GM18909 (cell line): ENCODE results near the gene CCDC80.
"Not testable (repeated sequence)": the region's sequence is repeated elsewhere in the genome, so short reads cannot be mapped to it uniquely, and the experiment has no call there.

Source experiments
- ATAC-seq: cut with Tn5 transposase; IDR thresholded peaks from one replicate; pipeline ENCODE4 v1.9.1; 2021; ENCODE audit warnings: mild to moderate bottlenecking; ENCODE audit not compliant: unreplicated experiment, poor library complexity

The CCDC80 gene

DNA sequence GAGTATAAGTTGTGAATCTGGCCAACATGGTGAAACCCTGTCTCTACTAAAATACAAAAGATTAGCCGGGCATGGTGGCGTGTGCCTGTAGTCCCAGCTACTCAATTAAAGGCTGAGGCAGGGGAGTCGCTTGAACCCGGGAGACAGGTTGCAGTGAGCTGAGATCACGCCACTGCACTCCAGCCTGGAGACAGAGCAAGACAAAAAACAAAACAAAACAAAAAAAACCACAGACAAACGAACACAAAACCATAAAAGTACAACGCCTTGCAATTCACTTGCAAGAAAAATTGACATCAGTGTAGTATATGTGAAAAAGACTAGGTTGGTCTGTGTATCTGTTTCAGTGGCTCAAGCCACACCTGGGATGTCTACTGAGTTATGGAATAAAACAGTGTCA, 29.9 kb upstream of the CCDC80 start:
- ATAC-seq: no peak

DNA sequence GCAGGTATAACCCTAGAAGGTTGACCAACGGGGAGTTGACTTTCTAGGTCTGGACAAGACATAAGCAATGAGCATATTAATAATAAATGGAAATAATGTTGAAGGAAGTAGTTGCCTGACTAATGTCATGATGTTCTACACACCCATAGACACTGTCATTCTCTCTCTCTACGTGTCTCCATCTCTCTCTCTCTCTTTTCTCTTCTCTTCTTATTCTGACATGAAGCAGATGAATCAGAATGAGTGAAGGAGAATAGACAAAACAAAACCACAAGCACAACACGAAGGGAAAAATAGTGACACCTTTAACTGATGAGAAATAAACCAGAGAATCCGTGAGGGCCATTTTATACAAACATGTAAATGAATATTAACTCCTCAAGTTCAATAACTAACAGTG, 26.7 kb upstream of the CCDC80 start:
- no peak for ATAC-seq

DNA sequence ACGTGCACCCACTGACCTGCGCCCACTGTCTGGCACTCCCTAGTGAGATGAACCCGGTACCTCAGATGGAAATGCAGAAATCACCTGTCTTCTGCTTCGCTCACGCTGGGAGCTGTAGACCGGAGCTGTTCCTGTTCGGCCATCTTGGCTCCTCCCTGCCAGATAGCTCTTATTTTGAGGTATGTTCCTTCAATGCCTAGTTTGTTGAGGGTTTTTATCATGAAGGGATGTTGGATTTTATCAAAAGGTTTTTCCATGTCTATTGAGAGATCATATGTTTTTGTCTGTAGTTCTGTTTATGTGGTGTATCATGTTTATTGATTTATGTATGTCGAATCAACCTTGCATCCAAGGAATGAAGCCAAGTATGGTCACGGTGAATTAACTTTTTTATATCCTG, 24.1 kb upstream of the CCDC80 start:
- not testable (repeated sequence) for ATAC-seq

DNA sequence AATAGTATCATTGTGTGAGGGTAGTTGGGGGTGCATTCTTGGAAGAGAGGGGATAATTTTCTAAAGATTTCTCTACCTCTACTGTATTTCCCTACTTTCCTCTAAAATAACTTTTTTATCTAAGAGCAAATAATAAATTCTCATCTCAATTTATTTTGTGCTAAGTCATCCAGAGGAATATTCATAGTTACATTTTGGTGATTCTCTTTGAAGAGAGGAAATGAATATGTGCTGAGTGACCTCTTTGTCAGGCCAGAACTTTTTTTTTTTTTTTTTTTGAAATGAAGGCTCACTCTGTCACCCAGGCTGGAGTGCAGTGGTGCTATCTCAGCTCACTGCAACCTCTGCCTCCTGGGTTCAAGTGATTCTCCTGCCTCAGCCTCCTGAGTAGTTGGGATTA, 15.1 kb upstream of the CCDC80 start:
- ATAC-seq: no peak

DNA sequence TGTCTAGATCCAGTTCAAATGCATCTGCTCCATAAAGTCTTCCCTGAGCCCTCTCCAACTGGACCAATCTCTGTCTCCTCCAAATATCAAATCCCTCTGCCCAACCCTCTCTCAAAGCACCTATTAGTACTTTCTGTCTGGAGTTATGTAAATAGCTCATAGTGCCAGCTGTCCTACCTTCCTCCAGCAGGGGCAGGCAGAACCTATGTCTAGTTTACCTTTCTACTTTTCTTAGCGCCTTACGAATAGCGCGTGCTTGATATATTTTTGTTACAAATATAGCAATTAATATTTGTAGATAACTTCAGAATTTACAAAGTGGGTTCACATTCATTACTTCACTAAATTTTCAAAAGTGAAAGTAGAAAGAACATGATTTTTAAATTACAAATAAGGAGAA, 14.0 kb upstream of the CCDC80 start:
- ATAC-seq: no peak

DNA sequence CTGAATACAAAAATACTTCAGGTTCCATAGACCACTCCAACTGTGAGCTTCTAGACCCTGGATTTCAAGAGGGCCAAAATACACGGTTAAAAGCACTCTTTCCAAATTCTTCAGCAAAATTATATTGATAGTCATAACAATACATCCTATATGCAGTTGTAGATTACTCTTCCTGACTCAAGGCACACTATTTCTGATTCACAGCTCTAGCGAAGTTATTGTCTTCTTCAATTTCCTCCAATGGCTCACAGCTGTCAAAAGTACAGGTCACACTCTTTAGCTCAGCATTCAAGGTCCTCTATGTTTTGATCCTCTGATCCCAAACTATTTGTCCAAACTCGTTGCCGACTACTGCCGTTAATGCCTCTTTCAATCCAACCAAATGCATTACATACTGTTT, 13.5 kb upstream of the CCDC80 start:
- ATAC-seq: no peak

DNA sequence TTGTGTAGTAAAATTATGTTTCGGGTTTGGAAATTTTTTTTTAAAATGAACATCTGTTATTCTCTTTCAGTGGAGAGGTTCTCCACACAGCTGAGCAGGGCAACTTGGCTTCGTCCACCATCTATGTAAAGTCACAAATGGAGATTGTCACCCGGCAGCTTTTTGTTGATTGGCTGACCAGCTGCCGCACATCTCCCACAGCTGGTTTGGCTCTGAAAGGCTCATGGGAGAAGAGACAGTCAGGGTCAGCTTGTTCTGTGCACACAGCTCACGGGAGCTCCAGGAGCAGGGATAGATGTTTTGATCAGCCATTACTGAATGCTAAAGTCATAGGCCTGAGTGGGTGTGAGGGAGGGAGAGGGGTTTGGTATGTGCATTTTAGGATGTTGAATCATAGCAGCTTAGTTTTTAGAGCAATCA, 12.9 kb upstream of the CCDC80 start:
- ATAC-seq: no peak

DNA sequence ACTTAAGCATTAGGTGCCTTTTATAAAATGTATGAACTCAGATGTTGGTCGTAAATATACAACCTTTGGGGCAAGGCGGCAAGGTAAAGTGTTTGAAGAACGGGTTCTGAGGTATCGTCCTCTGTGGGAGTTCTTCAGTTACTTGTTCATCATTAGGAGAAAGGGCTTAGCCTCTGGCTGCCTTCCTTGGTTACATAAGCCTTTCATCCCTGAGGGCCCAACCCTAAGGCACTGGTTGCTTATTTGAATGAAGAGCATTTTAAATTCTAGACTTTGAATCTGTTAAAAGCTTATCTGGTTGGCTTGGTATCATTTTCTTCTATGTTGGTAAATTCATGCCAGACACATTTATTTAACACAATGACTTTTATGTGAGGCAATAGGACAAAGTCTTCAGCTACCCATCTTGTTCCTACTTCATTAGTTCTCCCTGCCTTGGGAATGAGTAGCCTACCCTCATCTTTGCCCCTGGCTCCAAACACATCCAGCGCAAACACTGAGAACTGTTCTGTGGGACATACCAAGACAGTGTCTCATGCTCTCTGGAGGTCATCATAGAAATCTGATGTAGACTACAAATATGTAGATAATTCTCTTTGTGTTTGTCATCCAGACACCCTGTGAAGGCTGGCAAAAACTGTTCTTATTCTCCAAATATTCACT, 12.4 kb upstream of the CCDC80 start:
- ATAC-seq: no peak

DNA sequence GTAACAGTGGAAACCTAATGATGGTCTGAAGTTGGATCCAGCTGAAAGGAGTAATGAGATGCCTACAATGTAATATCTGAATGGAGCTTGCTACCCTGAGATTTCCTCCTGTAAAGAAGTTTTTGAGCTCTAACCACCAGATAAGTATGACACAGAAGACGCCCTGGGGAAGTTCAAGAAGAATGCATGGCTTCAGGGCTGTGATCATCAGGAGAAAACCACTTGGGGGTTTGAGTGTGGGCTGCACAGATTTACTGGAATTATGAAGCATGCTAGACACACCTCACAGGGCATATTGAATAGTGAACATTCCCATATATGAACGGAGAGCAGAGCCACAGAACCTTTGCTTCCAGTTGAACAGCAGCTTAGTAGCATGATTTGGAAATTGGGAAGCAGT, 10.6 kb upstream of the CCDC80 start:
- ATAC-seq: no peak

DNA sequence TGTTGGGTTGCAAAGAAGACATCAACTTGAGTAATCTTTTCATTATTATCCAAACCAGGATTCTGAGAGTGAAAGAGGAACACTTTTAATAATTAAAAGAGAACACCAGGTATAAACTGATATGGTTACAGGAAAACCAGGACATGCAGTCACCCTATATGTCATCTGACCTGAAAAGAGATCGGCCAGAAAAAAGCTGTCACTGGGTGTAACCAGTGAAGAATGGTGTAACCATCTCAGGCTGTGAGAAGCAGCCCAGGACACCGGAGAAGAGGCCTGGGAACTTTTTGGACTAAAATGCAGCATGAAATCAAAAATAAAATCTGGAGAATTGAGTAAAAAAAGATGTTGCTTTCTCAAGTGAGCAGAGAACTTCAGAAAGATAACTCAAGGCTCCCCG, 10.1 kb upstream of the CCDC80 start:
- ATAC-seq: no peak

DNA sequence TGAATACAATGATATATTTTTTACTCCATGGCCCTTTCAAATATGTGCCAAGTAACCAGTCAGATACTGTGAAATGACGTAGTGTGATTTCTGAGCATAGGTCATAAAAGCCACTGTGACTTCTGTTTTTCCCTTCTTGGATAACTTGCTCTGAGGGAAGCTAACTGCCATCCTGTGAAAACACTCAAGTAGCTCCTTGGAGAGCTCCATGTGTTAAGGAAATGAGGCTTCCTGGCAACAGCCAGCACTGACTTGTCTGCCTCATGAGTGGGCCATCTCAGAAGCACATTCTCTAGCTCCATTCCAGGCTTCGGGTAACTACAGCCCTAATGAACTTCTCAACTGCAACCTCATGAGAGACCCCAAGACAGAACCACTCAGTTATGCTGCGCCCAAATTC, 9.5 kb upstream of the CCDC80 start:
- no peak for ATAC-seq

DNA sequence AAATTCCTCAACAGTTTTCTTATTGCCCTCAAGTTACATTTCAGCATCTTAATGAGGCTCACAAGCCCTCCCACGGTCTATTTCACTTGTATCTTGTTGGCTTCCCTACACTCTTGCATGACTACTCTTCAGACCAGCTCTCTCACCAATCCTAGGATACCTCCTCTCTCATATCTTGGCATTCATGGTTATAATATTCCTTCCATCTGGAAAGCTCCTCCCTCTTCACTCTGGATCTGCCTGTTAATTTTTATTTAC, 8.5 kb upstream of the CCDC80 start:
- no peak for ATAC-seq

DNA sequence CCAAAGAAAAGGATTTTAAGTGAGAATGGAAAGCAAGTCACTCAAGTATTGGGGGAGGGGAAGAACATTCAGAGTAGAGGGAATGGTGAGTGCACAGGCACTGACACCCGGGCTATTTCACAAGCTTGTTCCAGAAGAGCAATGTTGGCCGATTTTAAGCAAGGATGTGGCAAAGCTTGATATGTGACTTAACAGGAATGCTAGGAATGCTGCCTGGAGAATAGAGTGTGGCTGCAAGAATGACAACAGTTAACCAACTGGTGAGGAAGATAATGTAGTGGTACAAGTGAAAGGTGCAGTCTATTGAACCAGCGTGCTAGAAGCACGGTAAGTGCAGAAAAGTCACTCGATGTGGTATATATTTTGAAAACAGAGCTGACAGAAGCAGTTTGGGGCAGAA, 6.2 kb upstream of the CCDC80 start:
- no peak for ATAC-seq

DNA sequence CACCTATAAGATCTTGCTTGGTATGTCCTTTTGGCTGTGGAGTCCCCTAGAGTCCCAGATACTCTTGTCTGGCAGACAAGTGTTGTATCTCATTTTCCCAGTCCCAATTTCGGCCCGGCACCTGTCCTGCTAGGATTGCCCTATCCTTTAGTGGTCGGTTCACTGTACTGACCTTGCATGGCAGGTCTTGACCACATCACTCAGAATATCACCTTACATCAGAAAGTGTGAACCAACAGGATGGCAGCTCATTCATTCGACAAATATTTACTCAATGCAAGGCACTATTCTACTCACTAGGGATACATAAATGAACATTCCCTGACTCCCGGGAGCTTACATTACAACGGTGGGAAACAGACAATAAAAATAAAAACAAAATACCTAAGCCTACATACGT, 5.7 kb upstream of the CCDC80 start:
- no peak for ATAC-seq

DNA sequence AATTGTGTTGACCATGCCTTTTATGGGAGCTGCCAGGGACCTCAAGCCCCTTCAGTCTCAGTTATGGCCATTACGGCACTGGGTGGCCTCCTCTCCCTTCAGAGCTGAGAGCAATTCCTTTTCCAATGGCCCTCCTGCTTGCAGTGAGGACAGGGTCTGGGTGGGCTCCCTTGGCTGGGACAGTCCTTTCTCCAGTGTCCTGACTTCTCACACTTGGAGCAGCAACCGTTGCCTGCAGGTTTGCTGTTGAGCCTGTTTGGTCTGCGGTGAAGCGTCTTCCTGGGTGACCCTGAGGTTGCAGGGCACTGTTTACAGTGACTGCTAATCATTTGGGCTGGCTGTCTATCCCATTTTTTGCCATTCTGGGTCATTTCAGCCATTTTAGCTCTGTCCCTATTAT, 3.5 kb upstream of the CCDC80 start:
- no peak for ATAC-seq

DNA sequence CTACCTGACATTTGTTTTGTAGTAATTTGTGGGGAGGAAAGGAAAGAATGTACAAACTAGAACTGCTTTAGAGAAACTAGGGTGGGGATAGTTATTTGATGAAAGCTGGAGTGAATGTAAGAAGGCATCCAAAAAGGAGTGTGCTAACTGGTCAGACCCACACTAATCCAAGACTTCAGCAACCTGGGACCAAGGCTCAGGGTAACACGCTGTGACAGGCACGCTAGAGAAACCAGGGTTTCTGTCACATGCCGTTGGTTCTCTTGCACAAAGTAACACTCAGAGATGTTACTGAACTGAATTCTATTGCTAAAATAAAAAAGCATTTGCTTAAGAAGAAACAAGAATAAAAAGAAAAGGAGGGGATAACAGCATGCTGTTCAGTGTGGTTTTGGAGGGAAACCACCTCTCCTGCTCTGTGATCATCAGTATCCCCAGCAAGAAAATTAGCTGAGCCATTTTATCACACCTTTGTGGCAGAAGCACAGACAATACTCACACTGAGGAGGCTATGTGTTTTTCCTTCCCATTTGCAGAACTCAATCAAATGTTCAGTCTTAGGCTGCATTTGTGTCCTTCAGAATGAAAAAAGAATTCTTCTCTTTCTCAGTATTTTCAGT, 2.8 kb upstream of the CCDC80 start:
- ATAC-seq: no peak

DNA sequence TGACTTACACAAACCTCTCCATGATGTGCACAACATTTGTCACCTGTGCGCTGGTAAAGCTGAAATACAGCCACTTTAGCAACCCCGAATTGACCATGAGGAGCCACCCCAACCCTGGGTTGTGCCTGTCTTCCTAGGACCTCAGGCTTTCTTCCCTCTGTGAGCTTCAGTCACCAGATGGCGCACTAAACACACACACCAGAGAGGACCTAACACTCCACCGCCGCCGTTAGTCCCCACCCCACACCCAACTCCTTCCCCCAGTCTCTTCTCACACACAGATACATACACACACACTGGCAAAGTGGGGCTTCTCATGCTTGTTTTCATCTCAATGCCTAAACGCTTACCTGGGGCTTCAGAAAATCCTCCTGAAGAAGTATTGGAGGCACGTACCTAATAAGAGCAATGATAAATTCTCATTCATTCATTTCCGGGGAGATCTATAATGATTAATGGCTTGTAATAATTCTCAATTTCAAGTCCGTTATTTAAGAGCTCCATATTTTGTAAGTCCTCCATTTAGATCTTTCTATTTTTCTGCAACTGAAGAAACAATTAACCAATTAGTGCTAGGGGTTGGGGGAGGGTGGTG, 2.1 kb upstream of the CCDC80 start:
- ATAC-seq: peak; percentile 90

DNA sequence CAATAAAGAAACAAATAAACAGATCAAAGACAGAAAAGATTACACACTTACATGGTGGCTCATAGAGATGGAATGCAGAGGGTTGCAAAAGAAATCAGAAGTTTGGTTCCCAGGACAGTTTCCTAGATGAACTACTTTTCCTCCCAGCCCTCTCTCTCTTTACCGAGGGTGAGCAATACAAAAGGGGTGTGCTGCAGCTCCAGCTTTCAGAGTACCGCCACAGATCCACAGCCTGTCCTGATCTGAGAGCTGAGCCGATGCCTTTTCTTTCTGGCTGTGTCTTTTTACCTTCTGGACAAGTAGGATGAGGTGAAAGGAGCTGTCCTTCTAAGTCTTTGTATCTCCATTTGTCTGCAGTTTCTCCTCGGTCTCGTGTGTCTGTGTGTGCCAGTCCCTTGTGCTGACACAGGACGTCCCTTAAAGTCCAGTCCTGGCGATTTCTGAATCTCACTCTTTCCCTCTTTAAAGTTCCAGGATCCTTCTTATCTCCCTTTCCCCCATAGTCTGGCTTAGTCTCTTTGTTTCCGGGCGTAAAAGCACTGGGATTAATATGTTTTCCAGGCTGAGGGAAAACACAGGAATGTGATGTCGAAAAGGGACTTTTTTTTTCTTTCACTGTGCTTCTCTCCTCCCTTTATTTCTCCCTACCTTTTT, 540 bp downstream of the CCDC80 start:
- no peak for ATAC-seq

DNA sequence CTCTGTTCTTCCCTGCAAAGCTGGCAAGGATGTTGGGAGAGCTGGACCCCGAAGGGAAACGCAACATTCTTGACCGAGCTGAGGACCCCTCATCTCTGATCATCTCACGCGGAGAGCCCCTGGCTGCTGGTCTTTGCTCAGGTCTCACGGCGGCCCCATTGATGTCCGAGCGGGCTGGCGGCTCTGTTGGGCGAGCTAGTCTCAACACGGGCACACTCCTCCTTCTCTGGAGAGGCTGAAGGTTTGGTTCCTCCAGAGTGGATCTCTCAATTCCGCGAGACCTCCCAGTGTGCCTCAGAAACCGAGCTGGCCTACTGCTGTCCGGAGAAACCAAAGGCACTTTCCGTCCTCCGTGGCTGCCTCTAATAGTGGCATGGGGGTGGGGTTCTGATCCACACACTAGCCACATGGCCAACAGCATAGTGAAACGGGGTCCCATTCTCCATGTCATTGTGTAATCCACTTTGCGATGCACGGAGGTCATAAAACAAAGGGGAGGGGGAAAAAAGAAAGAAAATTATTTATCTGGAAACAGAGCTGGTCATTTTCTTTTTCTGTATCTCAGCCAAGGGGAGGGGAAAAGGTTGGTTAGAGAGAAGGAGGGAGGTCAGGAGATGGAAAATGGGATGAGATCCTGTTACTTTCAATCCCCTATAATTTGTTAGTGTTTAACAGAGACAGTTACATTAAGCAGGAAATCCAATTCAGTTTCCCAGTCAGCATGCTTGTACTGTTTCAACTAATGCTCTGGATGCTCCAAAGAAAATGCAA, 1.3 kb downstream of the CCDC80 start:
- no peak for ATAC-seq

DNA sequence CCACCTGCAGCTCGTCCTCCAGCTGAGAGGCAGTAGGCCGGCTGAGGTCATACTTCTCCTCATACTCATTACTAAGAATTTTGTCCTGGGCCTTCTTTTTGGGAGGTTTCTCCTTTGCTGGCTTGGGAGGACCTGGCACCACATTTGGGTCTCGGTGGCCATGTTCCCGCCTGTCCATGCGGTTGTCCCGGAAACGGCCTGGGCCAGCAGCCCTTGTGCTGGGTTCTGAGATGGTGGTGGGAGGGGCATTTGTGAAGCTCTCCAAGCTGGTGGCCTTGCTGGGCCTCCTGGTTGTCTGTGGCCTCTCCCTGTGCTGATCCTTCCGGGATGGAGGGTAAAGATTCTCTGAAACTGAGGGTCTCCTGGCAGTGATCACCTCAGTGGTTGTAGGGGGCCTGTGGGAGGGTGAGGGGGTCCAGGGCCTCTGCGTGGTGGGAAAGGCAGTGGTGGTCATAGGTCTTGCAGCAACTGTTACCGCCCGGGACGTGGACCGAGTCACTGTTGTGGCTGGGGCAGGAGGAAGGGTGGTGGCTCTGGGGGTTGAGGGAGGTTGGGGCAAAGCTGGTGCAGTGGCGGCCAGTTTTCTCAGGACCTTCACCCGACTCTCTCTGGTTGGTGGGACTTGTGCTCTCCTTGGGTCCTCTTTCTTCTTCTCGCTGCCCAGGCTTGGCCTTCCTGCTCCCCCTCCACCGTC, 2.5 kb downstream of the CCDC80 start:
- ATAC-seq: no peak

DNA sequence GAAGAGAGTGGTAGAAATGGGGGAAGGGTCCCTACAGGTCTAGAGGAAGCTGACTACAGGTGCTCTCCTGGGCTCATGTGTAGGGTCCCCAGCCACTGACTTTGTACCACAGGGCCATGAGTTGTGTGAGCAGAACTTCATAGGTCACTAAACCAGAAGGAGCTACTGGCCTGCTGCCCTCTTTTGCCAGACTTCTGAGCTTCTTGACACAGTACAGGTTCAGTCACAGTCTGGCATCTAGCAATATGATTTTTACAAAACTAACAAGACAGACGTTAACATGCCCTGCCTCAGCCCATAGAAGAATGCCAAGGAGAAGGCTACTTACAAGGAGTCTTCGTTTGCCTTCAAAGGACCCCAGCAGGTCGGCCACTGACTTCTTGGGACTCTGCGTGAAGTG, 3.2 kb downstream of the CCDC80 start:
- ATAC-seq: no peak
